ENCODE results near the gene ASB9. TPM values are rescaled to one million over a fixed set of nuclear protein-coding genes. Genes with fewer than 3 reads are reported as not detected.
"Not testable (repeated sequence)": the region's sequence is repeated elsewhere in the genome, so short reads cannot be mapped to it uniquely, and the experiment has no call there.

ASB9 gene
- total RNA-seq, 4 donors from 2014 or later, result 1.2 to 4.4 (median 2.8) TPM; not detected in 1

GRCh38 chrX:15311119-15311518 lies 41.2 kb upstream of the ASB9 start:
- Histone ChIP-seq H3K9me3 (no peaks in the 10 kb centered on the region), H3K27me3 (no peaks in the 10 kb centered on the region), H3K27ac (no peak overlapping the region), H3K4me3 (no peak overlapping the region), H3K36me3 (no peaks in the 10 kb centered on the region), H3K4me1 (no peaks in the 10 kb centered on the region)
- ATAC-seq, result no peak
- 85 to 89% methylated on average over 3 of the region's 3 CpGs for WGBS, 2 donors (ENCODE audit: low coverage in 1 of 2)
- no peak for TF ChIP-seq POLR2A (IDR thresholded peaks at IDR 0.05)
- TF ChIP-seq CTCF (IDR thresholded peaks at IDR 0.05), result no peak
- TF ChIP-seq POLR2AphosphoS5 (IDR thresholded peaks at IDR 0.05), result no peak
- no peak for TF ChIP-seq EP300 (IDR thresholded peaks at IDR 0.05)

- WGBS, 2 donors (ENCODE audit: low coverage in 1 of 2), result 0 to 31% methylated on average over 3 of the region's 3 CpGs
- ATAC-seq, result peak; percentile 51
- no peaks in the 10 kb centered on the region for H3K36me3 ChIP-seq
- H3K4me1 ChIP-seq, result no peaks in the 10 kb centered on the region
- no peak overlapping the region for H3K27ac ChIP-seq
- no peak overlapping the region for H3K4me3 ChIP-seq
- TF ChIP-seq POLR2AphosphoS5 (IDR thresholded peaks at IDR 0.05) (no peak), CTCF (IDR thresholded peaks at IDR 0.05) (no peak), EP300 (IDR thresholded peaks at IDR 0.05) (no peak), POLR2A (IDR thresholded peaks at IDR 0.05) (no peak)
- no peaks in the 10 kb centered on the region for H3K27me3 ChIP-seq
- H3K9me3 ChIP-seq, result no peaks in the 10 kb centered on the region
Observed at GRCh38 chrX:15310117-15310516, 40.2 kb upstream of the ASB9 start.

GRCh38 chrX:15305899-15306298 lies 36.0 kb upstream of the ASB9 start:
- H3K4me3 ChIP-seq, H3K4me1 ChIP-seq, H3K27me3 ChIP-seq, ATAC-seq, H3K36me3 ChIP-seq, H3K9me3 ChIP-seq, H3K27ac ChIP-seq: not testable (repeated sequence)
- WGBS, 2 donors (ENCODE audit: low coverage in 1 of 2), result 54 to 85% methylated on average over 2 to 3 of the region's 3 CpGs

GRCh38 chrX:15301924-15302323 lies 32.0 kb upstream of the ASB9 start:
- Histone ChIP-seq H3K36me3 (no peaks in the 10 kb centered on the region), H3K27ac (no peak overlapping the region), H3K27me3 (no peaks in the 10 kb centered on the region), H3K4me1 (no peaks in the 10 kb centered on the region), H3K9me3 (no peaks in the 10 kb centered on the region), H3K4me3 (no peak overlapping the region)
- ATAC-seq, result peak; percentile 77
- WGBS, 2 donors (ENCODE audit: low coverage in 1 of 2), result no CpG with 5 or more reads among the region's 4 CpGs
- TF ChIP-seq EP300 (IDR thresholded peaks at IDR 0.05) (no peak), POLR2AphosphoS5 (IDR thresholded peaks at IDR 0.05) (no peak), CTCF (IDR thresholded peaks at IDR 0.05) (no peak), POLR2A (IDR thresholded peaks at IDR 0.05) (no peak)

GRCh38 chrX:15299941-15300851 lies 30.3 kb upstream of the ASB9 start:
- 46% methylated on average over 4 of the region's 4 CpGs for WGBS, 2 donors (ENCODE audit: low coverage in 1 of 2)
- TF ChIP-seq POLR2A (IDR thresholded peaks at IDR 0.05) (no peak), CTCF (IDR thresholded peaks at IDR 0.05) (peak in 2 of 4 experiments; percentile 47 to 49)
- no peaks in the 10 kb centered on the region for H3K4me1 ChIP-seq
- no peaks in the 10 kb centered on the region for H3K36me3 ChIP-seq
- no peak overlapping the region for H3K4me3 ChIP-seq
- H3K27me3 ChIP-seq, result no peaks in the 10 kb centered on the region
- no peak overlapping the region for H3K27ac ChIP-seq
- no peak for ATAC-seq
- H3K9me3 ChIP-seq, result no peaks in the 10 kb centered on the region
